NOMO-1 treated with DMSO at 0.1 percent for 48 hours (cell line): Measurements from ENCODE around the gene GPR108.

Experiments used
- DNase-seq: peaks from one replicate; lab custom pipeline; 2025; ENCODE audit not compliant: unreplicated experiment; lab: John Stamatoyannopoulos, UW

GPR108 gene

DNA sequence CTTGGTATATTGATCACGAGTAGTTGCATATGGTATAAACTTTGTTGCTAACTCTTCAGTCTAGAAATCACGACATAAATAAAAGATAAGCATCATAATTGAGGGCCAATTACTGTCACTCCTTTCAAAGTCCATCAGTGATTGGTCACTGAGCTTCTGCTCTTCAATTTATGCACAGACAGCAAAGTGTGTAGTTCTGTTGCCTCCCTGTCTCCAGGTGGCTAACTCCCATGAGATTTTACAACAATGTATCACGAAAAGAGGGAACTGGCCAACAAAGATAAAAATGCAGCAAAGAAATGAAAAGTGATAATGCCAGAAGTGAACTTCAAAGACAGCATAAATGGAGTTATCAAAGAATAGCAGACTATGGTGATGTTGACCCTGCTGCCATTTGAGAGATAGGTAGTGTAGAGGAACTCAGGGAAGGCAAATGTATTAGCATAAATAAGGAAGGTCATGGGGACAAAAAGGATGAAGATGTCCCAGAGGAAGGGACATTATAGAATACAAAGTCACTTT is 54.7 kb downstream of the GPR108 start:
- no peak for DNase-seq

DNA sequence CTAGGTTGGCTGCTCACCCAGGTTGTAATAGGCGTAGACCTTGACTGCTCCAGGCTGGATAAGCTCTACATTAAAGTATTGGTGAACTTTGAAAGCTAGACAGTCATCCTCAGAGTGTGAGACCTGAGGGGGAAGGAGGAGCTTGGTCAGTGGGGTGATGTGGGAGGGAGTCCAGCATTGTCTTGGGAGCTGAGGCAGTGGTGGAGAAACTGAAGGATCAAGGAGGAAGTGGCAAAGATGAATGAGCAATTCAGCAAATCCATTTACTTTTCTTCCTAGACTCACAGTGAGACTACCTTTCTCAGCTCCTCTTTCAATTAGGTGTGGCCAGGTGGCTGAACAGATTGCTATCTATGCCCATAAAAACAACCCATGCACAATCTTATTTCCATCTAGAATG is 57.2 kb downstream of the GPR108 start:
- DNase-seq, result no peak
